CD8-positive, alpha-beta memory T cell (primary cell): ENCODE data around the gene CASKIN1. TPM values are rescaled to one million over a fixed set of nuclear protein-coding genes. Genes with fewer than 3 reads are reported as not detected.
"Not testable (repeated sequence)": the region's sequence is repeated elsewhere in the genome, so short reads cannot be mapped to it uniquely, and the experiment has no call there.

Experiments
- CTCF ChIA-PET: fragments of 350-600 bp; sonication (Branson Sonifier 250); formaldehyde crosslinking; loops from one replicate; lab custom pipeline; 2021; ENCODE audit warnings: antibody characterized with exemption; lab: Charles Lee
- POLR2A ChIA-PET: fragments of 350-600 bp; sonication (Branson Sonifier 250); formaldehyde crosslinking; loops from one replicate; lab custom pipeline; 2021; ENCODE audit warnings: antibody characterized with exemption; lab: Charles Lee
- DNase-seq, 5 donors: peaks; one replicate each; pipeline versions ENCODE4 v3.0.0 to v3.0.0-alpha.2; 2020 to 2022; ENCODE audit warnings: mixed read lengths in 1 of 5
- H3K27ac ChIP-seq: one replicate; pipeline ENCODE4 v1.7.0; 2013; ENCODE audit warnings: low read depth, mild to moderate bottlenecking, low read length, moderate library complexity
- H3K27me3 ChIP-seq: 2 replicates; pipeline ENCODE4 v1.7.0; 2013; ENCODE audit warnings: low read length, mild to moderate bottlenecking; ENCODE audit not compliant: insufficient read depth, poor library complexity, severe bottlenecking
- H3K36me3 ChIP-seq: 2 replicates; pipeline ENCODE4 v1.7.0; 2013; ENCODE audit warnings: mild to moderate bottlenecking, low read length, moderate library complexity; ENCODE audit not compliant: insufficient read depth
- H3K4me1 ChIP-seq: 2 replicates; pipeline ENCODE4 v1.7.0; 2013; ENCODE audit warnings: mild to moderate bottlenecking, low read length, moderate library complexity; ENCODE audit not compliant: insufficient read depth
- H3K4me3 ChIP-seq: 2 replicates; pipeline ENCODE4 v1.7.0; 2013; ENCODE audit warnings: mild to moderate bottlenecking, low read length
- H3K9me3 ChIP-seq: 2 replicates; pipeline ENCODE4 v1.7.0; 2013; ENCODE audit warnings: mild to moderate bottlenecking, low read length
- H3K27ac Mint-ChIP-seq, 8 donors: one replicate each; pipeline ENCODE4 v1.8.0; 2020 to 2021; ENCODE audit warnings: mixed read lengths in 8 of 8, mild to moderate bottlenecking in 6 of 8, inconsistent platforms in 3 of 8, moderate library complexity in 3 of 8
- H3K27me3 Mint-ChIP-seq, 2 donors: one replicate each; pipeline ENCODE4 v1.8.0; 2020 to 2021; ENCODE audit warnings: mixed read lengths in 2 of 2, mild to moderate bottlenecking in 1 of 2, moderate library complexity in 1 of 2
- H3K36me3 Mint-ChIP-seq, 3 donors: one replicate each; pipeline ENCODE4 v1.8.0; 2020 to 2021; ENCODE audit warnings: mixed read lengths in 3 of 3, inconsistent platforms in 1 of 3, mild to moderate bottlenecking in 1 of 3
- H3K4me1 Mint-ChIP-seq, 3 donors: one replicate each; pipeline ENCODE4 v1.8.0; 2020 to 2021; ENCODE audit warnings: mixed read lengths in 3 of 3, inconsistent platforms in 1 of 3, mild to moderate bottlenecking in 1 of 3
- H3K4me3 Mint-ChIP-seq, 7 donors: one replicate each; pipeline ENCODE4 v1.8.0; 2020 to 2021; ENCODE audit warnings: mixed read lengths in 7 of 7, mild to moderate bottlenecking in 6 of 7, moderate library complexity in 4 of 7, inconsistent platforms in 2 of 7
- H3K9me3 Mint-ChIP-seq, 5 donors: one replicate each; pipeline ENCODE4 v1.8.0; 2020 to 2022; ENCODE audit warnings: mixed read lengths in 5 of 5, mild to moderate bottlenecking in 3 of 5, moderate library complexity in 2 of 5, inconsistent platforms in 1 of 5
- polyA plus RNA-seq: library from polyadenylated mRNA; unstranded; fragments of 300-500 nt; fragmentation: Illumina TruSeq; gene quantifications from one replicate; pipeline ENCODE4 v1.2.3, GENCODE V29; 2021
- total RNA-seq, 2 experiments: library from RNA; stranded (reverse); gene quantifications; one replicate each; pipeline ENCODE4 v1.2.3, GENCODE V29; 2021

Gene CASKIN1
- total and polyA plus RNA-seq, 3 experiments from 2014 or later = 0.13 to 0.24 TPM; not detected in 1

GRCh38 chr16:2205967-2206313, 9.5 kb upstream of the CASKIN1 start:
- H3K36me3 ChIP-seq = peaks cover 3% of the 10 kb centered on the region
- H3K27ac ChIP-seq = peak overlapping the region; percentile 81
- Mint-ChIP-seq H3K27ac (peak overlapping the region; percentile 46 to 90 (median 78)), H3K9me3 (no peaks in the 10 kb centered on the region), H3K27me3 (no peaks in the 10 kb centered on the region), H3K36me3 (peaks cover 0 to 30% (median 4%) of the 10 kb centered on the region in 3 donors), H3K4me3 (peak overlapping the region; percentile 70 to 95 (median 82)), H3K4me1 (peaks cover 14 to 32% (median 21%) of the 10 kb centered on the region in 3 donors)
- H3K4me1 ChIP-seq = peaks cover 17% of the 10 kb centered on the region
- no peak for DNase-seq
- H3K27me3 ChIP-seq = no peaks in the 10 kb centered on the region
- H3K4me3 ChIP-seq = peak overlapping the region; percentile 84
- H3K9me3 ChIP-seq = no peaks in the 10 kb centered on the region
- POLR2A ChIA-PET = interaction anchor here (0.7 to 2.5 kb wide), 4 partner anchors 9 to 241 kb away, joined by 3 to 20 read pairs (median 3); partner anchors contain the start of genes PGP and RPS2
- CTCF ChIA-PET = interaction anchor here (0.6 to 3.9 kb wide), 5 partner anchors 9 to 141 kb away, joined by 3 to 17 read pairs (median 4); partner anchors contain the start of genes ECI1 and PGP

GRCh38 chr16:2205104-2205966, 8.9 kb upstream of the CASKIN1 start, which contains the start of gene MLST8:
MLST8 (plus strand) TSS chr16:2205454; CDS start chr16:2206086, 632 bp downstream.
- Mint-ChIP-seq H3K4me1 (peaks cover 14 to 32% (median 21%) of the 10 kb centered on the region in 3 donors), H3K9me3 (no peaks in the 10 kb centered on the region), H3K36me3 (peaks cover 0 to 29% (median 4%) of the 10 kb centered on the region in 3 donors), H3K27me3 (peaks cover 0 to 4% of the 10 kb centered on the region in 2 donors), H3K4me3 (peak within 1 kb of the TSS; percentile 82 to 95 (median 88)), H3K27ac (peak within 1 kb of the TSS; percentile 76 to 94 (median 88))
- peak; percentile 88 to 98 (median 95) for DNase-seq
- H3K27ac ChIP-seq = peak within 1 kb of the TSS; percentile 81
- peaks cover 17% of the 10 kb centered on the region for H3K4me1 ChIP-seq
- POLR2A ChIA-PET = interaction anchor here (1.0 to 2.5 kb wide), 4 partner anchors 9 to 241 kb away, joined by 3 to 20 read pairs (median 4); partner anchors contain the start of genes PGP and RPS2
- CTCF ChIA-PET = interaction anchor here (0.7 to 3.9 kb wide), 4 partner anchors 10 to 50 kb away, joined by 3 to 17 read pairs (median 4); partner anchors contain the start of genes ECI1 and PGP
- no peaks in the 10 kb centered on the region for H3K9me3 ChIP-seq
- H3K4me3 ChIP-seq = peak within 1 kb of the TSS; percentile 84
- no peaks in the 10 kb centered on the region for H3K27me3 ChIP-seq
- H3K36me3 ChIP-seq = peaks cover 3% of the 10 kb centered on the region

GRCh38 chr16:2204416-2205103, 8.2 kb upstream of the CASKIN1 start:
- no peaks in the 10 kb centered on the region for H3K27me3 ChIP-seq
- Mint-ChIP-seq H3K4me1 (peaks cover 14 to 32% (median 21%) of the 10 kb centered on the region in 3 donors), H3K4me3 (peak overlapping the region; percentile 82 to 90 (median 88)), H3K27ac (peak overlapping the region in 6 of 8 donors; percentile 46 to 92 (median 82)), H3K27me3 (peaks cover 0 to 6% of the 10 kb centered on the region in 2 donors), H3K9me3 (no peaks in the 10 kb centered on the region), H3K36me3 (peaks cover 0 to 27% (median 4%) of the 10 kb centered on the region in 3 donors)
- peaks cover 17% of the 10 kb centered on the region for H3K4me1 ChIP-seq
- H3K4me3 ChIP-seq = peak overlapping the region; percentile 84
- peaks cover 3% of the 10 kb centered on the region for H3K36me3 ChIP-seq
- POLR2A ChIA-PET = interaction anchor here (0.7 to 2.5 kb wide), 3 partner anchors 10 to 46 kb away, joined by 4 to 20 read pairs (median 6); partner anchors contain the start of gene PGP
- peak overlapping the region; percentile 81 for H3K27ac ChIP-seq
- CTCF ChIA-PET = interaction anchor here (3.9 kb wide), 1 partner anchor 10 kb away, joined by 17 read pairs; no protein-coding TSS in a partner anchor
- no peak for DNase-seq
- no peaks in the 10 kb centered on the region for H3K9me3 ChIP-seq

DNA sequence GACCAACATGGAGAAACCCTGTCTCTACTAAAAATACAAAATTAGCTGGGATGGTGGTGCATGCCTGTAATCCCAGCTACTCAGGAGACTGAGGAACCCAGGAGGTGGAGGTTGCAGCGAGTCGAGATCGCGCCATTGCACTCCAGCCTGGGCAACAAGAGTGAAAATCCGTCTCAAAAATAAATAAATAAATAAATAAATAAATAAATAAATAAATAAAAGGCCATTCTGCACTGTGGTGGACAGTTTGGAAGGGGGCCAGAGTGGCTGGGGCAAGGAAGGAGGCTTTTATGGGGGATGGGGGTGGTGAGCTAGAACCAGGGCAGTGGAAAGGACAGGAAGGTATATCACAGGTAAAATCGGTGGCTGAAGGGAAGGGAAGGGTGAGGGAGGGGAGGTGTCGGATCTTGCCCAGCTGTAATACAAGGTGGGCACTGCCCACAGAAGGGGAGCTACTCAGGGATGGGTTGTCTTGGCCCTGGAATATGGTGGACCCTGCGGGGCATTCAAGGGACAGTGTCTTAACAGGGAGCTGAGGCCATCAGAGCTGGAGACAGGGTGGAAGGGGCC, 6.8 kb upstream of the CASKIN1 start:
- not testable (repeated sequence) for H3K27ac ChIP-seq, DNase-seq, H3K4me3 ChIP-seq, H3K36me3 ChIP-seq, H3K27me3 ChIP-seq, H3K9me3 ChIP-seq, H3K9me3 Mint-ChIP-seq
- peaks cover 17% of the 10 kb centered on the region for H3K4me1 ChIP-seq
- peak overlapping the region in 5 of 7 donors; percentile 51 to 88 (median 71) for H3K4me3 Mint-ChIP-seq
- H3K27me3 Mint-ChIP-seq = peaks cover 10 to 11% of the 10 kb centered on the region in 2 donors
- peaks cover 14 to 32% (median 21%) of the 10 kb centered on the region in 3 donors for H3K4me1 Mint-ChIP-seq
- CTCF ChIA-PET = interaction anchor here (3.9 kb wide), 1 partner anchor 9 kb away, joined by 17 read pairs; no protein-coding TSS in a partner anchor
- H3K27ac Mint-ChIP-seq = peak overlapping the region in 2 of 8 donors; percentile 11 to 58
- POLR2A ChIA-PET = interaction anchor here (1.0 kb wide), 1 partner anchor 8 kb away, joined by 3 read pairs; no protein-coding TSS in a partner anchor
- peaks cover 0 to 19% (median 4%) of the 10 kb centered on the region in 3 donors for H3K36me3 Mint-ChIP-seq

GRCh38 chr16:2200313-2200712, 3.9 kb upstream of the CASKIN1 start:
- H3K9me3 Mint-ChIP-seq = no peaks in the 10 kb centered on the region
- no peak overlapping the region for H3K27ac Mint-ChIP-seq
- peaks cover 22 to 24% of the 10 kb centered on the region in 2 donors for H3K27me3 Mint-ChIP-seq
- POLR2A ChIA-PET = interaction anchor here (0.5 to 1.5 kb wide), 2 partner anchors 13 to 14 kb away, joined by 3 read pairs; partner anchors contain the start of gene PGP
- H3K36me3 Mint-ChIP-seq = peaks cover 0 to under 1% (median 0%) of the 10 kb centered on the region in 3 donors
- DNase-seq = no peak
- CTCF ChIA-PET = no interaction called here
- no peak overlapping the region for H3K4me3 ChIP-seq
- H3K9me3 ChIP-seq = no peaks in the 10 kb centered on the region
- H3K27ac ChIP-seq = no peak overlapping the region
- peaks cover 5 to 14% (median 7%) of the 10 kb centered on the region in 3 donors for H3K4me1 Mint-ChIP-seq
- H3K27me3 ChIP-seq = peaks cover 23% of the 10 kb centered on the region
- H3K4me1 ChIP-seq = peaks cover 10% of the 10 kb centered on the region
- H3K4me3 Mint-ChIP-seq = peak overlapping the region in 1 of 7 donors; percentile 56
- H3K36me3 ChIP-seq = no peaks in the 10 kb centered on the region

GRCh38 chr16:2199621-2200139, 3.3 kb upstream of the CASKIN1 start:
- H3K4me1 ChIP-seq = peaks cover 13% of the 10 kb centered on the region
- no peak for DNase-seq
- no peaks in the 10 kb centered on the region for H3K36me3 Mint-ChIP-seq
- H3K9me3 Mint-ChIP-seq = no peaks in the 10 kb centered on the region
- ChIA-PET POLR2A (interaction anchor here (0.5 to 1.5 kb wide), 2 partner anchors 12 to 15 kb away, joined by 3 read pairs; partner anchors contain the start of gene PGP), CTCF (interaction anchor here (0.6 to 1.5 kb wide), 2 partner anchors 52 to 1387 kb away, joined by 3 read pairs; partner anchors contain the start of gene ECI1)
- peaks cover 30% of the 10 kb centered on the region for H3K27me3 ChIP-seq
- peaks cover 4 to 19% (median 10%) of the 10 kb centered on the region in 3 donors for H3K4me1 Mint-ChIP-seq
- H3K4me3 Mint-ChIP-seq = no peak overlapping the region
- H3K27ac Mint-ChIP-seq = no peak overlapping the region
- H3K4me3 ChIP-seq = no peak overlapping the region
- H3K9me3 ChIP-seq = no peaks in the 10 kb centered on the region
- no peaks in the 10 kb centered on the region for H3K36me3 ChIP-seq
- H3K27ac ChIP-seq = no peak overlapping the region
- peaks cover 25 to 29% of the 10 kb centered on the region in 2 donors for H3K27me3 Mint-ChIP-seq
